Measurements from ENCODE around the gene SASH1. TPM values are rescaled to one million over a fixed set of nuclear protein-coding genes. Genes with fewer than 3 reads are reported as not detected.

SASH1 gene
- total RNA-seq, 1 experiment from 2014 or later: 27.4 TPM

GRCh38 chr6:148593813-148594170 lies 251.2 kb downstream of the SASH1 start (continued):
- TF ChIP-seq HMGA2 (CRISPR knock-in tag; IDR thresholded peaks at IDR 0.05): no peak
- TF ChIP-seq ZNF416 (CRISPR knock-in tag; IDR thresholded peaks at IDR 0.05): no peak

- H3K36me3 Mint-ChIP-seq: peaks cover 12% of the 10 kb centered on the region
Measured at GRCh38 chr6:148595550-148595949, 252.9 kb downstream of the SASH1 start.

GRCh38 chr6:148596891-148597455 lies 254.3 kb downstream of the SASH1 start:
- Mint-ChIP-seq H3K27me3 (ENCODE audit: low read depth) (peaks cover 14% of the 10 kb centered on the region), H3K9me3 (peaks cover 23% of the 10 kb centered on the region), H3K27ac (no peak overlapping the region), H3K4me1 (peaks cover 53% of the 10 kb centered on the region), H3K36me3 (peaks cover 24% of the 10 kb centered on the region), H3K4me3 (no peak overlapping the region)
- DNase-seq (ENCODE audit: low spot score) (no peak), ATAC-seq (no peak)
- CTCF ChIA-PET: interaction anchor here (1.8 kb wide), 1 partner anchor 19 kb away, joined by 5 read pairs; no protein-coding TSS in a partner anchor
- POLR2A ChIA-PET: no interaction called here
- TF ChIP-seq ZNF232 (CRISPR knock-in tag; IDR thresholded peaks at IDR 0.05) (no peak), ATF6 (CRISPR knock-in tag; IDR thresholded peaks at IDR 0.05) (no peak), NR2C2 (CRISPR knock-in tag; IDR thresholded peaks at IDR 0.05) (no peak), SMAD4 (CRISPR knock-in tag; IDR thresholded peaks at IDR 0.05) (no peak)

More at GRCh38 chr6:148595550-148595949, 252.9 kb downstream of the SASH1 start:
- Mint-ChIP-seq H3K4me1 (peaks cover 51% of the 10 kb centered on the region), H3K4me3 (no peak overlapping the region), H3K27ac (no peak overlapping the region), H3K27me3 (ENCODE audit: low read depth) (peaks cover 7% of the 10 kb centered on the region; the same call in 1 of the 2 replicates), H3K9me3 (peaks cover 13% of the 10 kb centered on the region)
- no peak for DNase-seq (ENCODE audit: low spot score)
- no peak for TF ChIP-seq E2F1 (CRISPR knock-in tag; IDR thresholded peaks at IDR 0.05)
- TF ChIP-seq MYBL2 (CRISPR knock-in tag; IDR thresholded peaks at IDR 0.05): no peak
- TF ChIP-seq ATF1 (CRISPR knock-in tag; IDR thresholded peaks at IDR 0.05): no peak
- no peak for TF ChIP-seq NR3C1 (CRISPR knock-in tag; conservative IDR thresholded peaks at IDR 0.05; ENCODE audit: low read depth)
- TF ChIP-seq NR1H2 (CRISPR knock-in tag; IDR thresholded peaks at IDR 0.05): no peak
- no peak for TF ChIP-seq MXD4 (CRISPR knock-in tag; IDR thresholded peaks at IDR 0.05; ENCODE audit: borderline replicate concordance)
- no peak for TF ChIP-seq ZNF532 (CRISPR knock-in tag; IDR thresholded peaks at IDR 0.05; ENCODE audit: borderline replicate concordance)
- no peak for TF ChIP-seq SMAD3 (CRISPR knock-in tag; IDR thresholded peaks at IDR 0.05; ENCODE audit: borderline replicate concordance)
- TF ChIP-seq RELA (CRISPR knock-in tag; IDR thresholded peaks at IDR 0.05; ENCODE audit: borderline replicate concordance): no peak
- ATAC-seq: no peak
- ChIA-PET POLR2A (no interaction called here), CTCF (no interaction called here)

Data from WTC11 (cell line).